Measurements from ENCODE around the gene SLAMF7. TPM values are rescaled to one million over a fixed set of nuclear protein-coding genes. Genes with fewer than 3 reads are reported as not detected.

Gene SLAMF7
- total RNA-seq, 1 experiment from 2014 or later, result 3.6 TPM

- no peaks in the 10 kb centered on the region for H3K9me3 ChIP-seq (ENCODE audit: insufficient read depth, low read depth)
- no peak overlapping the region for H3K4me2 ChIP-seq
- no peaks in the 10 kb centered on the region for H3F3A ChIP-seq (ENCODE audit: insufficient read depth, low read depth)
- H3K4me3 ChIP-seq, result no peak overlapping the region
- TF ChIP-seq CTCF (conservative IDR thresholded peaks at IDR 0.05), result no peak
- TF ChIP-seq EZH2 (IDR thresholded peaks at IDR 0.05; ENCODE audit: low read depth), result no peak
- no peak for DNase-seq
- H3K27me3 ChIP-seq (ENCODE audit: insufficient read depth, low read depth), result no peaks in the 10 kb centered on the region
- H3K27ac ChIP-seq, result no peak overlapping the region
- peaks cover 21% of the 10 kb centered on the region for H3K4me1 ChIP-seq (replicated peaks; ENCODE audit: insufficient read depth)
- no peak overlapping the region for H2AFZ ChIP-seq
- intact Hi-C loops (cut with micrococcal nuclease; ENCODE audit: unreplicated experiment), result no loop called here
- BruUV-seq (replicated peaks), result no TSS peak
- H4K20me1 ChIP-seq (ENCODE audit: insufficient read depth), result no peaks in the 10 kb centered on the region
- ChIA-PET POLR2A (ENCODE audit: unreplicated experiment) (no interaction called here), CTCF (no interaction called here)
- no peaks in the 10 kb centered on the region for H3K36me3 ChIP-seq (ENCODE audit: low read depth)
- H3K9me2 ChIP-seq (ENCODE audit: insufficient read depth), result no peaks in the 10 kb centered on the region
- no peaks in the 10 kb centered on the region for H3K79me2 ChIP-seq (ENCODE audit: low read depth)
Observed at GRCh38 chr1:160800142-160800541, 61.1 kb downstream of the SLAMF7 start.

- no peaks in the 10 kb centered on the region for H3K36me3 ChIP-seq (ENCODE audit: low read depth)
- no TSS peak for BruUV-seq (replicated peaks)
- H3K79me2 ChIP-seq (ENCODE audit: low read depth), result no peaks in the 10 kb centered on the region
- no peaks in the 10 kb centered on the region for H4K20me1 ChIP-seq (ENCODE audit: insufficient read depth)
- no peaks in the 10 kb centered on the region for H3K9me3 ChIP-seq (ENCODE audit: insufficient read depth, low read depth)
- no peaks in the 10 kb centered on the region for H3K9me2 ChIP-seq (ENCODE audit: insufficient read depth)
- H3K4me1 ChIP-seq (replicated peaks; ENCODE audit: insufficient read depth), result peaks cover 21% of the 10 kb centered on the region
- H3K4me2 ChIP-seq, result no peak overlapping the region
- H3K27me3 ChIP-seq (ENCODE audit: insufficient read depth, low read depth), result no peaks in the 10 kb centered on the region
- no peak overlapping the region for H3K27ac ChIP-seq
- no peak for TF ChIP-seq CTCF (conservative IDR thresholded peaks at IDR 0.05)
- no peak for TF ChIP-seq EZH2 (IDR thresholded peaks at IDR 0.05; ENCODE audit: low read depth)
- ChIA-PET CTCF (no interaction called here), POLR2A (ENCODE audit: unreplicated experiment) (no interaction called here)
- H3K4me3 ChIP-seq, result no peak overlapping the region
- no peaks in the 10 kb centered on the region for H3F3A ChIP-seq (ENCODE audit: insufficient read depth, low read depth)
- intact Hi-C loops (cut with micrococcal nuclease; ENCODE audit: unreplicated experiment), result no loop called here
- DNase-seq, result no peak
- H2AFZ ChIP-seq, result no peak overlapping the region
Observed at GRCh38 chr1:160800645-160801408, 61.8 kb downstream of the SLAMF7 start.

- TF ChIP-seq EZH2 (IDR thresholded peaks at IDR 0.05; ENCODE audit: low read depth), result no peak
- no peak for TF ChIP-seq CTCF (conservative IDR thresholded peaks at IDR 0.05)
- POLR2A ChIA-PET (ENCODE audit: unreplicated experiment), result no interaction called here
- Histone ChIP-seq H4K20me1 (ENCODE audit: insufficient read depth) (no peaks in the 10 kb centered on the region), H3K4me2 (no peak overlapping the region), H3K36me3 (ENCODE audit: low read depth) (no peaks in the 10 kb centered on the region), H3K9me3 (ENCODE audit: insufficient read depth, low read depth) (no peaks in the 10 kb centered on the region; the same call in 1 of the 2 replicates), H3K4me1 (replicated peaks; ENCODE audit: insufficient read depth) (peaks cover 21% of the 10 kb centered on the region), H3K9me2 (ENCODE audit: insufficient read depth) (no peaks in the 10 kb centered on the region), H3K4me3 (no peak overlapping the region), H3F3A (ENCODE audit: insufficient read depth, low read depth) (no peaks in the 10 kb centered on the region), H3K79me2 (ENCODE audit: low read depth) (no peaks in the 10 kb centered on the region), H3K27ac (no peak overlapping the region), H3K27me3 (ENCODE audit: insufficient read depth, low read depth) (no peaks in the 10 kb centered on the region), H2AFZ (no peak overlapping the region)
- CTCF ChIA-PET, result no interaction called here
- BruUV-seq (replicated peaks), result no TSS peak
- intact Hi-C loops (cut with micrococcal nuclease; ENCODE audit: unreplicated experiment), result no loop called here
- DNase-seq, result no peak
Observed at GRCh38 chr1:160801836-160802580, 63.0 kb downstream of the SLAMF7 start.

Other genes starting within 250 kb of the SLAMF7 start
- gene SLAMF6, start 216.0 kb upstream of the SLAMF7 start, total RNA-seq (2021), result not detected in 2 replicates
- not detected in 2 replicates for gene CD84, start 159.8 kb upstream of the SLAMF7 start, total RNA-seq (2021)
- gene SLAMF1, start 92.2 kb upstream of the SLAMF7 start, total RNA-seq (2021), result not detected in 2 replicates
- not detected in 2 replicates for gene CD48, start 27.4 kb upstream of the SLAMF7 start, total RNA-seq (2021)
- gene LY9, start 56.9 kb downstream of the SLAMF7 start, total RNA-seq (2021), result 3.0 and 6.9 TPM in 2 replicates
- gene CD244, start 123.6 kb downstream of the SLAMF7 start, total RNA-seq (2021), result not detected in 2 replicates
- gene ITLN1, start 145.9 kb downstream of the SLAMF7 start, total RNA-seq (2021), result not detected in 2 replicates
- not detected in 2 replicates for gene ITLN2, start 215.6 kb downstream of the SLAMF7 start, total RNA-seq (2021)

Measured in PC-9 (cell line).